ENCODE measurements around the gene ZNF587. TPM values are rescaled to one million over a fixed set of nuclear protein-coding genes. Genes with fewer than 3 reads are reported as not detected.
"Not testable (repeated sequence)": the region's sequence is repeated elsewhere in the genome, so short reads cannot be mapped to it uniquely, and the experiment has no call there.

ZNF587 gene
- total RNA-seq, 2 experiments from 2014 or later, result 22.7 to 45.9 TPM

- Histone ChIP-seq H2AFZ (ENCODE audit: low read length) (no peak overlapping the region), H3K27ac (ENCODE audit: low read depth, low read length, poor library complexity, severe bottlenecking) (no peak overlapping the region), H3K4me1 (ENCODE audit: insufficient read depth, low read length, poor library complexity, severe bottlenecking) (no peaks in the 10 kb centered on the region), H3K79me2 (ENCODE audit: insufficient read depth, low read depth, low read length) (peaks cover 27% of the 10 kb centered on the region; the same call in 1 of the 2 replicates), H3K9me2 (ENCODE audit: insufficient read depth, low read length) (no peaks in the 10 kb centered on the region), H4K20me1 (ENCODE audit: insufficient read depth, low read length) (no peaks in the 10 kb centered on the region; the same call in 1 of the 2 replicates), H3K9me3 (ENCODE audit: low read length) (no peaks in the 10 kb centered on the region), H3K36me3 (ENCODE audit: insufficient read depth, low read length) (peaks cover 80% of the 10 kb centered on the region), H3K4me2 (ENCODE audit: low read length) (no peak overlapping the region), H3K4me3 (ENCODE audit: low read depth, low read length, poor library complexity, severe bottlenecking) (no peak overlapping the region)
- DNase-seq (ENCODE audit: low spot score), result no peak
- TF ChIP-seq CTCF (conservative IDR thresholded peaks at IDR 0.05; ENCODE audit: low read length), result no peak
- no peak for TF ChIP-seq EZH2phosphoT487 (IDR thresholded peaks at IDR 0.05; ENCODE audit: borderline replicate concordance, low read depth, low read length)
- POLR2A ChIA-PET, result no interaction called here
- intact Hi-C loops (cut with micrococcal nuclease; ENCODE audit: unreplicated experiment), result no loop called here
- BruUV-seq (replicated peaks), result no TSS peak
- CTCF ChIA-PET (ENCODE audit: unreplicated experiment), result no interaction called here
Measured at GRCh38 chr19:57872450-57872849, 22.8 kb downstream of the ZNF587 start.

GRCh38 chr19:57873883-57874799 lies 24.5 kb downstream of the ZNF587 start:
- POLR2A ChIA-PET; intact Hi-C loops (cut with micrococcal nuclease; ENCODE audit: unreplicated experiment); DNase-seq (ENCODE audit: low spot score); H3K4me1 ChIP-seq (ENCODE audit: insufficient read depth, low read length, poor library complexity, severe bottlenecking); H4K20me1 ChIP-seq (ENCODE audit: insufficient read depth, low read length); H3K4me2 ChIP-seq (ENCODE audit: low read length); H3K9me3 ChIP-seq (ENCODE audit: low read length); H2AFZ ChIP-seq (ENCODE audit: low read length); H3K27ac ChIP-seq (ENCODE audit: low read depth, low read length, poor library complexity, severe bottlenecking); H3K9me2 ChIP-seq (ENCODE audit: insufficient read depth, low read length); CTCF ChIA-PET (ENCODE audit: unreplicated experiment); H3K4me3 ChIP-seq (ENCODE audit: low read depth, low read length, poor library complexity, severe bottlenecking): not testable (repeated sequence)
- Histone ChIP-seq H3K79me2 (ENCODE audit: insufficient read depth, low read depth, low read length) (peaks cover 35% of the 10 kb centered on the region), H3K36me3 (ENCODE audit: insufficient read depth, low read length) (peaks cover 78% of the 10 kb centered on the region)
- BruUV-seq (replicated peaks), result TSS peak; percentile 29

- H3K36me3 ChIP-seq (ENCODE audit: insufficient read depth, low read length), result peaks cover 52% of the 10 kb centered on the region
- H3K9me3 ChIP-seq (ENCODE audit: low read length), result no peaks in the 10 kb centered on the region
- TSS peak; percentile 15 for BruUV-seq (replicated peaks)
- H3K9me2 ChIP-seq (ENCODE audit: insufficient read depth, low read length), result no peaks in the 10 kb centered on the region
- peak overlapping the region; percentile 17; the same call in 1 of the 2 replicates for H3K4me2 ChIP-seq (ENCODE audit: low read length)
- H4K20me1 ChIP-seq (ENCODE audit: insufficient read depth, low read length), result no peaks in the 10 kb centered on the region
- TF ChIP-seq EZH2phosphoT487 (IDR thresholded peaks at IDR 0.05; ENCODE audit: borderline replicate concordance, low read depth, low read length) (no peak), CTCF (conservative IDR thresholded peaks at IDR 0.05; ENCODE audit: low read length) (no peak)
- no peak overlapping the region for H3K27ac ChIP-seq (ENCODE audit: low read depth, low read length, poor library complexity, severe bottlenecking)
- intact Hi-C loops (cut with micrococcal nuclease; ENCODE audit: unreplicated experiment), result no loop called here
- ChIA-PET CTCF (ENCODE audit: unreplicated experiment) (no interaction called here), POLR2A (interaction anchor here (0.9 kb wide), 1 partner anchor 31 kb away, joined by 3 read pairs; no protein-coding TSS in a partner anchor)
- no peak overlapping the region for H2AFZ ChIP-seq (ENCODE audit: low read length)
- H3K4me1 ChIP-seq (ENCODE audit: insufficient read depth, low read length, poor library complexity, severe bottlenecking), result peaks cover 13% of the 10 kb centered on the region
- no peak overlapping the region for H3K4me3 ChIP-seq (ENCODE audit: low read depth, low read length, poor library complexity, severe bottlenecking)
- H3K79me2 ChIP-seq (ENCODE audit: insufficient read depth, low read depth, low read length), result peaks cover 64% of the 10 kb centered on the region
- DNase-seq (ENCODE audit: low spot score), result no peak
Measured at GRCh38 chr19:57886046-57886445, 36.4 kb downstream of the ZNF587 start.
